Keratinocyte (primary cell): Measurements from ENCODE around the gene ARHGEF6.

Experiments
- EZH2 ChIP-seq: IDR thresholded peaks from one replicate; pipeline ENCODE4 v1.6.1; 2012; ENCODE audit warnings: inconsistent platforms, mild to moderate bottlenecking, low read length, moderate library complexity
- TF ChIP-seq, protein P1 (sequence below), 3 experiments: IDR thresholded peaks in 1 of 3; conservative IDR thresholded peaks in 1 of 3; optimal IDR thresholded peaks in 1 of 3; 2 replicates in 2 of 3; 3 replicates in 1 of 3; pipeline versions ENCODE3 to v1.5.1; 2011; ENCODE audit warnings: low read length in 3 of 3, mild to moderate bottlenecking in 3 of 3, moderate library complexity in 2 of 3, control low read depth in 1 of 3, inconsistent platforms in 1 of 3; ENCODE audit not compliant: insufficient read depth in 2 of 3; ENCODE audit errors: extremely low read depth in 1 of 3

GRCh38 chrX:136780763-136781162 lies at the start of gene ARHGEF6:
- TF ChIP-seq, protein P1, sequence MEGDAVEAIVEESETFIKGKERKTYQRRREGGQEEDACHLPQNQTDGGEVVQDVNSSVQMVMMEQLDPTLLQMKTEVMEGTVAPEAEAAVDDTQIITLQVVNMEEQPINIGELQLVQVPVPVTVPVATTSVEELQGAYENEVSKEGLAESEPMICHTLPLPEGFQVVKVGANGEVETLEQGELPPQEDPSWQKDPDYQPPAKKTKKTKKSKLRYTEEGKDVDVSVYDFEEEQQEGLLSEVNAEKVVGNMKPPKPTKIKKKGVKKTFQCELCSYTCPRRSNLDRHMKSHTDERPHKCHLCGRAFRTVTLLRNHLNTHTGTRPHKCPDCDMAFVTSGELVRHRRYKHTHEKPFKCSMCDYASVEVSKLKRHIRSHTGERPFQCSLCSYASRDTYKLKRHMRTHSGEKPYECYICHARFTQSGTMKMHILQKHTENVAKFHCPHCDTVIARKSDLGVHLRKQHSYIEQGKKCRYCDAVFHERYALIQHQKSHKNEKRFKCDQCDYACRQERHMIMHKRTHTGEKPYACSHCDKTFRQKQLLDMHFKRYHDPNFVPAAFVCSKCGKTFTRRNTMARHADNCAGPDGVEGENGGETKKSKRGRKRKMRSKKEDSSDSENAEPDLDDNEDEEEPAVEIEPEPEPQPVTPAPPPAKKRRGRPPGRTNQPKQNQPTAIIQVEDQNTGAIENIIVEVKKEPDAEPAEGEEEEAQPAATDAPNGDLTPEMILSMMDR (optimal IDR thresholded peaks at IDR 0.05 in 1 of 3, IDR thresholded peaks at IDR 0.05 in 1 of 3, conservative IDR thresholded peaks at IDR 0.05 in 1 of 3; ENCODE audit: extremely low read depth in 1 of 3, insufficient read depth in 2 of 3, low read length in 3 of 3) = no peak
- no peak for TF ChIP-seq EZH2
